Measurements from ENCODE around the gene RALGAPB. TPM values are rescaled to one million over a fixed set of nuclear protein-coding genes. Genes with fewer than 3 reads are reported as not detected.

RALGAPB gene
- total RNA-seq, 1 experiment from 2014 or later = 24.0 TPM

DNA sequence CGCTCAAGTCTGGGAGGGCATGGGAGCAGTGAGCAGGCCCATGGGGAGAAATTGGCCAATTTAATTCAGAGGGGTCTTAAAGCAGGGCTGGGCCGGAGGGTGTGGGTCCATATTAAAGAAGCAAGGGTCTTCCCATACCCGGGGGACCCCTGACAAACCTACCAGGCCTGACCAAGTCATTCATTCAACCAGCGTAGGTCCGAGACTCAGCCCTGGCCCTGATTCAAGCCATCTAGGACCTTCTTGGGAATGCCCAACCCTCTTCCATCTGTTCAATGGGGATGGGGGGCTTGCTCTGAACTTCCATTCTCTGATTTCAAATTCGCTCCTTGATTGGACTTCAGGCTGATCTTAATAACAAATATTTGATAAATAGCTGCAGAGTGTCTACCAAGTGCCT lies 115.7 kb downstream of the RALGAPB start:
- Histone ChIP-seq H3K9me3 (ENCODE audit: control insufficient read depth in 1 of 2, insufficient read depth in 1 of 2, low read depth in 1 of 2, low read length in 2 of 2) (no peaks in the 10 kb centered on the region), H2AFZ (ENCODE audit: low read depth, low read length, poor library complexity, severe bottlenecking) (no peak overlapping the region), H3K27me3 (ENCODE audit: insufficient read depth, low read length) (0 out of 2 replicates have a peak, but pooled peaks cover 3% of the 10 kb centered on the region), H4K20me1 (ENCODE audit: insufficient read depth) (no peaks in the 10 kb centered on the region), H3K4me2 (ENCODE audit: low read length) (no peak overlapping the region), H3K36me3 (ENCODE audit: control insufficient read depth in 1 of 2, insufficient read depth in 2 of 2, low read length in 2 of 2) (no peaks in the 10 kb centered on the region), H3K27ac (ENCODE audit: low read depth, low read length) (no peak overlapping the region), H3K4me3 (replicated peaks in 1 of 2; ENCODE audit: low read depth in 1 of 2, low read length in 2 of 2) (no peak overlapping the region), H3K9ac (ENCODE audit: low read length) (no peak overlapping the region), H3K79me2 (ENCODE audit: insufficient read depth, low read length) (no peaks in the 10 kb centered on the region), H3K4me1 (ENCODE audit: control insufficient read depth in 1 of 2, insufficient read depth in 2 of 2, low read length in 2 of 2) (no peaks in the 10 kb centered on the region), H3K9me2 (ENCODE audit: insufficient read depth) (no peaks in the 10 kb centered on the region)
- BruUV-seq (replicated peaks) = no TSS peak
- DNase-seq (ENCODE audit: low read depth, low spot score) (no peak), ATAC-seq (no peak)
- RAD21 ChIA-PET (ENCODE audit: low non-redundant PET in 1 of 2, low total read pairs in 2 of 2, uncharacterized antibody in 2 of 2, unreplicated experiment in 2 of 2) = no interaction called here
- intact Hi-C loops (cut with micrococcal nuclease) = no loop called here
- CTCF ChIA-PET = no interaction called here
- TF ChIP-seq ELF1 (IDR thresholded peaks at IDR 0.05; ENCODE audit: borderline replicate concordance, low read depth) (no peak), ZNF274 (IDR thresholded peaks at IDR 0.05; ENCODE audit: low read depth, low read length) (no peak), FOSL1 (IDR thresholded peaks at IDR 0.05; ENCODE audit: low read depth) (no peak)
- POLR2A ChIA-PET = no interaction called here

DNA sequence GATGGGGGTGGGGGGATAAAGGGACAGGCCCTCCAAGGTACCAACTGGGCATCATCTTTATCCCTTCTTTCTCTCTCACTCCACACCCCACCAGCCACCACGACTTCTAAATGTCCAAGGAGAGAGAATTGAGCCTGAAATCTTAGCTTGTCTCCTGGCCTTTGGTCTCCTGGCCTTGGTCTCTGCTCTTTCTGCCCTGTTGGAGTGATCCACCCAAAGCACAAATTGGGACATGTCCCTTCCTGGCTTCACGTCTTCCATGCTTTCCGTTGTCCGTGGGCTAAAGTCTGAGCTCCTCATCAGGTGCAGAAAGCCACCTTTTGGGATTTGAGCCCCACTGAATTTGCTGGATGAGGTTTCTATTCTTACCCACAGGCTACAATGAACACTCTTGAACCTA lies 116.7 kb downstream of the RALGAPB start:
- H3K36me3 ChIP-seq (ENCODE audit: control insufficient read depth in 1 of 2, insufficient read depth in 2 of 2, low read length in 2 of 2) = no peaks in the 10 kb centered on the region
- no peak overlapping the region for H3K4me3 ChIP-seq (replicated peaks in 1 of 2; ENCODE audit: low read depth in 1 of 2, low read length in 2 of 2)
- H2AFZ ChIP-seq (ENCODE audit: low read depth, low read length, poor library complexity, severe bottlenecking) = no peak overlapping the region
- ATAC-seq (no peak), DNase-seq (ENCODE audit: low read depth, low spot score) (no peak)
- intact Hi-C loops (cut with micrococcal nuclease) = no loop called here
- no peak overlapping the region for H3K9ac ChIP-seq (ENCODE audit: low read length)
- RAD21 ChIA-PET (ENCODE audit: low non-redundant PET in 1 of 2, low total read pairs in 2 of 2, uncharacterized antibody in 2 of 2, unreplicated experiment in 2 of 2) = no interaction called here
- H3K27ac ChIP-seq (ENCODE audit: low read depth, low read length) = no peak overlapping the region
- no peaks in the 10 kb centered on the region for H3K79me2 ChIP-seq (ENCODE audit: insufficient read depth, low read length)
- no peak overlapping the region for H3K4me2 ChIP-seq (ENCODE audit: low read length)
- H4K20me1 ChIP-seq (ENCODE audit: insufficient read depth) = no peaks in the 10 kb centered on the region
- POLR2A ChIA-PET = no interaction called here
- H3K9me2 ChIP-seq (ENCODE audit: insufficient read depth) = no peaks in the 10 kb centered on the region
- CTCF ChIA-PET = no interaction called here
- H3K9me3 ChIP-seq (ENCODE audit: control insufficient read depth in 1 of 2, insufficient read depth in 1 of 2, low read depth in 1 of 2, low read length in 2 of 2) = no peaks in the 10 kb centered on the region
- no TSS peak for BruUV-seq (replicated peaks)
- H3K27me3 ChIP-seq (ENCODE audit: insufficient read depth, low read length) = 0 out of 2 replicates have a peak, but pooled peaks cover 1% of the 10 kb centered on the region
- no peaks in the 10 kb centered on the region for H3K4me1 ChIP-seq (ENCODE audit: control insufficient read depth in 1 of 2, insufficient read depth in 2 of 2, low read length in 2 of 2)
- TF ChIP-seq CBX3 (IDR thresholded peaks at IDR 0.05; ENCODE audit: low read depth) (no peak), JUND (IDR thresholded peaks at IDR 0.05) (no peak), SIN3A (IDR thresholded peaks at IDR 0.05; ENCODE audit: low read depth) (no peak), RAD21 (IDR thresholded peaks at IDR 0.05; ENCODE audit: low read depth) (no peak), POLR2A (IDR thresholded peaks at IDR 0.05; ENCODE audit: borderline replicate concordance, extremely low read depth, insufficient read depth, insufficient read length) (no peak), SP1 (IDR thresholded peaks at IDR 0.05; ENCODE audit: low read depth) (no peak), CEBPB (IDR thresholded peaks at IDR 0.05; ENCODE audit: low read depth) (no peak), ELF1 (IDR thresholded peaks at IDR 0.05; ENCODE audit: borderline replicate concordance, low read depth) (no peak), FOSL1 (IDR thresholded peaks at IDR 0.05; ENCODE audit: low read depth) (no peak), EZH2 (IDR thresholded peaks at IDR 0.05) (no peak), ATF3 (IDR thresholded peaks at IDR 0.05) (no peak), YY1 (IDR thresholded peaks at IDR 0.05; ENCODE audit: extremely low read depth, insufficient replicate concordance, low read depth, low read length) (no peak), MAX (IDR thresholded peaks at IDR 0.05) (no peak), ZNF274 (IDR thresholded peaks at IDR 0.05; ENCODE audit: low read depth, low read length) (no peak), EGR1 (IDR thresholded peaks at IDR 0.05; ENCODE audit: low read depth) (no peak), ZFX (IDR thresholded peaks at IDR 0.05) (no peak), POLR2AphosphoS5 (IDR thresholded peaks at IDR 0.05; ENCODE audit: low read depth, low read length) (no peak)
- TF ChIP-seq, protein P1, sequence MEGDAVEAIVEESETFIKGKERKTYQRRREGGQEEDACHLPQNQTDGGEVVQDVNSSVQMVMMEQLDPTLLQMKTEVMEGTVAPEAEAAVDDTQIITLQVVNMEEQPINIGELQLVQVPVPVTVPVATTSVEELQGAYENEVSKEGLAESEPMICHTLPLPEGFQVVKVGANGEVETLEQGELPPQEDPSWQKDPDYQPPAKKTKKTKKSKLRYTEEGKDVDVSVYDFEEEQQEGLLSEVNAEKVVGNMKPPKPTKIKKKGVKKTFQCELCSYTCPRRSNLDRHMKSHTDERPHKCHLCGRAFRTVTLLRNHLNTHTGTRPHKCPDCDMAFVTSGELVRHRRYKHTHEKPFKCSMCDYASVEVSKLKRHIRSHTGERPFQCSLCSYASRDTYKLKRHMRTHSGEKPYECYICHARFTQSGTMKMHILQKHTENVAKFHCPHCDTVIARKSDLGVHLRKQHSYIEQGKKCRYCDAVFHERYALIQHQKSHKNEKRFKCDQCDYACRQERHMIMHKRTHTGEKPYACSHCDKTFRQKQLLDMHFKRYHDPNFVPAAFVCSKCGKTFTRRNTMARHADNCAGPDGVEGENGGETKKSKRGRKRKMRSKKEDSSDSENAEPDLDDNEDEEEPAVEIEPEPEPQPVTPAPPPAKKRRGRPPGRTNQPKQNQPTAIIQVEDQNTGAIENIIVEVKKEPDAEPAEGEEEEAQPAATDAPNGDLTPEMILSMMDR (IDR thresholded peaks at IDR 0.05 in 2 of 3, conservative IDR thresholded peaks at IDR 0.05 in 1 of 3; ENCODE audit: borderline replicate concordance in 1 of 3, insufficient read depth in 1 of 3, low read depth in 2 of 3, low read length in 2 of 3) = no peak
- TF ChIP-seq, protein P2, sequence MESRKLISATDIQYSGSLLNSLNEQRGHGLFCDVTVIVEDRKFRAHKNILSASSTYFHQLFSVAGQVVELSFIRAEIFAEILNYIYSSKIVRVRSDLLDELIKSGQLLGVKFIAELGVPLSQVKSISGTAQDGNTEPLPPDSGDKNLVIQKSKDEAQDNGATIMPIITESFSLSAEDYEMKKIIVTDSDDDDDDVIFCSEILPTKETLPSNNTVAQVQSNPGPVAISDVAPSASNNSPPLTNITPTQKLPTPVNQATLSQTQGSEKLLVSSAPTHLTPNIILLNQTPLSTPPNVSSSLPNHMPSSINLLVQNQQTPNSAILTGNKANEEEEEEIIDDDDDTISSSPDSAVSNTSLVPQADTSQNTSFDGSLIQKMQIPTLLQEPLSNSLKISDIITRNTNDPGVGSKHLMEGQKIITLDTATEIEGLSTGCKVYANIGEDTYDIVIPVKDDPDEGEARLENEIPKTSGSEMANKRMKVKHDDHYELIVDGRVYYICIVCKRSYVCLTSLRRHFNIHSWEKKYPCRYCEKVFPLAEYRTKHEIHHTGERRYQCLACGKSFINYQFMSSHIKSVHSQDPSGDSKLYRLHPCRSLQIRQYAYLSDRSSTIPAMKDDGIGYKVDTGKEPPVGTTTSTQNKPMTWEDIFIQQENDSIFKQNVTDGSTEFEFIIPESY (IDR thresholded peaks at IDR 0.05; ENCODE audit: extremely low read depth, insufficient replicate concordance, low read length) = no peak

Data from HCT116 (cell line).